Kidney (tissue), 14 donors: ENCODE results near the gene C1orf185. TPM values are rescaled to one million over a fixed set of nuclear protein-coding genes. Genes with fewer than 3 reads are reported as not detected.

Experiments
- DNase-seq, 5 donors: peaks; one replicate each; pipeline ENCODE4 v3.0.0-alpha.2; 2013 to 2020
- FAIRE-seq: peaks from 2 replicates; lab custom pipeline; 2012; peaks lifted over from hg19 to GRCh38; lab: Jason Lieb, UNC
- H3K27ac ChIP-seq, 2 donors: one replicate each; pipeline ENCODE4 v1.7.0; 2013; ENCODE audit warnings: low read depth in 2 of 2, low read length in 2 of 2, inconsistent platforms in 1 of 2
- H3K27me3 ChIP-seq: one replicate; pipeline ENCODE4 v1.7.1; 2013; ENCODE audit warnings: low read length, inconsistent platforms; ENCODE audit not compliant: control insufficient read depth, insufficient read depth
- H3K36me3 ChIP-seq, 3 donors: one replicate each; pipeline versions ENCODE4 v1.7.0 to v1.7.1; 2013; ENCODE audit warnings: low read length in 3 of 3, control low read depth in 1 of 3, inconsistent platforms in 1 of 3; ENCODE audit not compliant: insufficient read depth in 3 of 3, control insufficient read depth in 2 of 3
- H3K4me1 ChIP-seq, 3 donors: one replicate each; pipeline versions ENCODE4 v1.7.0 to v1.7.1; 2013; ENCODE audit warnings: low read length in 3 of 3, inconsistent platforms in 1 of 3, low read depth in 1 of 3; ENCODE audit not compliant: control insufficient read depth in 2 of 3, insufficient read depth in 2 of 3
- H3K4me3 ChIP-seq, 3 donors: one replicate each; pipeline versions ENCODE4 v1.7.0 to v1.8.1; 2013; ENCODE audit warnings: low read length in 3 of 3, control low read depth in 1 of 3, inconsistent platforms in 1 of 3
- H3K9ac ChIP-seq, 3 donors: one replicate each; pipeline versions ENCODE4 v1.7.0 to v1.7.1; 2013; ENCODE audit warnings: low read length in 3 of 3, control low read depth in 1 of 3, inconsistent platforms in 1 of 3
- H3K9me3 ChIP-seq, 3 donors: one replicate each; pipeline versions ENCODE4 v1.7.0 to v1.7.1; 2013; ENCODE audit warnings: low read length in 3 of 3, control low read depth in 1 of 3, inconsistent platforms in 1 of 3; ENCODE audit not compliant: control insufficient read depth in 2 of 3, insufficient read depth in 1 of 3
- intact Hi-C: fragments of 100-400 bp; cut with DNase I; formaldehyde crosslinking; loops from one replicate; pipeline ENCODE4 v1.11.1; 2022
- polyA plus RNA-seq: library from polyadenylated mRNA; stranded (reverse); fragments of 350-450 nt; fragmentation: Illumina TruSeq; extraction: RNeasy Lipid Tissue Mini Kit (QIAGEN cat#74804); gene quantifications from one replicate; pipeline ENCODE4 v1.2.3, GENCODE V29; 2014; ENCODE audit warnings: low read depth, low replicate concordance; ENCODE audit not compliant: insufficient read depth
- total RNA-seq: library from RNA; stranded (reverse); fragmentation: NEBNext Ultra II Directional; extraction: Animal tissue kit (Norgen Biotek cat#: 25700); gene quantifications from one replicate; pipeline ENCODE4 v1.2.1, GENCODE V29; 2021
- TF ChIP-seq, protein P1 (sequence below): IDR thresholded peaks from 3 replicates; pipeline ENCODE4 v1.5.1; 2012; ENCODE audit warnings: mild to moderate bottlenecking, moderate library complexity, borderline replicate concordance; ENCODE audit not compliant: insufficient read depth; ENCODE audit errors: extremely low read depth
- donor health status: control.
- donor health status: control.
- donor health status: control.
- donor health status: control.
- donor health status: control.
- donor health status: DM: yes; HTN: yes; CAD: no.
- donor health status: Normal renal cell carcinoma (clear cell type).

C1orf185 gene
- total and polyA plus RNA-seq, 2 donors from 2014 or later: not detected

DNA sequence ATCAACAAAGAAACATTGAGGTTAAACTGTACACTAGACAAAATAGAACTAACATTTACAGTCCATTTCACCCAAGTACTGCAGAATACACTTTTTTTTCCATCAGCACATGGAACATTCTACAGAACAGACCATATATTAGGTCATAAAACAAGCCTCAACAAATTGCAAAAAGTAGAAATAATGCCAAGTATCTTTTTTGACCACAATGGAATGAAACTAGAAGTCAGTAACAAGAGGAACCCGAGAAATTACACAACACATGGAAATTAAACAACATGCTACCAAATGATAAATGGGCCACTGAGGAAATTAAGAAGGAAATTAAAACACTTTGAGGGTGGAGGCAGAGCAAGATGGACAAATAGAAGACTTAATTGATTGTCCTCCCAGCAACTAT is 8.4 kb upstream of the C1orf185 start:
- Histone ChIP-seq H3K4me3 (no peak overlapping the region), H3K36me3 (no peaks in the 10 kb centered on the region), H3K27me3 (no peaks in the 10 kb centered on the region), H3K27ac (no peak overlapping the region), H3K4me1 (no peaks in the 10 kb centered on the region), H3K9ac (no peak overlapping the region), H3K9me3 (peaks cover 0 to 3% (median 0%) of the 10 kb centered on the region in 3 donors)
- TF ChIP-seq, protein P1, sequence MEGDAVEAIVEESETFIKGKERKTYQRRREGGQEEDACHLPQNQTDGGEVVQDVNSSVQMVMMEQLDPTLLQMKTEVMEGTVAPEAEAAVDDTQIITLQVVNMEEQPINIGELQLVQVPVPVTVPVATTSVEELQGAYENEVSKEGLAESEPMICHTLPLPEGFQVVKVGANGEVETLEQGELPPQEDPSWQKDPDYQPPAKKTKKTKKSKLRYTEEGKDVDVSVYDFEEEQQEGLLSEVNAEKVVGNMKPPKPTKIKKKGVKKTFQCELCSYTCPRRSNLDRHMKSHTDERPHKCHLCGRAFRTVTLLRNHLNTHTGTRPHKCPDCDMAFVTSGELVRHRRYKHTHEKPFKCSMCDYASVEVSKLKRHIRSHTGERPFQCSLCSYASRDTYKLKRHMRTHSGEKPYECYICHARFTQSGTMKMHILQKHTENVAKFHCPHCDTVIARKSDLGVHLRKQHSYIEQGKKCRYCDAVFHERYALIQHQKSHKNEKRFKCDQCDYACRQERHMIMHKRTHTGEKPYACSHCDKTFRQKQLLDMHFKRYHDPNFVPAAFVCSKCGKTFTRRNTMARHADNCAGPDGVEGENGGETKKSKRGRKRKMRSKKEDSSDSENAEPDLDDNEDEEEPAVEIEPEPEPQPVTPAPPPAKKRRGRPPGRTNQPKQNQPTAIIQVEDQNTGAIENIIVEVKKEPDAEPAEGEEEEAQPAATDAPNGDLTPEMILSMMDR: no peak
- intact Hi-C loops: no loop called here
- DNase-seq: no peak
- no peak for FAIRE-seq

DNA sequence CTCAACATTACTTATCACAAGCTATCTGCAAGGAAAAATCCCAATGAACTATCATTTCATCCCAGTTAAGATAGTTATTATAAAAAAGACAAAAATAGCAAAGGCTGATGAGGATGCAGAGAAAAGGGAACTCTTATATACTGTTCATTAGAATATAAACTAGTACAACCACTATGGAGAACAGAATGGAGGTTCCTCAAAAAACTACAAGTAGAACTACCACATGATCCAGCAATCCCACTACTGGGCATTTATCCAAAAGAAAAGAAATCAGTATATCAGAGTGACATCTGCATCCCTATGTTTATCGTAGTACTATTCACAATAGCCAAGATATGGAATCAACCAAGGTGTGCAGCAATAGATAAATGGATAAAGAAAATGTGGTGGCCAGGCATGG is 4.9 kb upstream of the C1orf185 start:
- DNase-seq: no peak
- intact Hi-C loops: no loop called here
- no peak for FAIRE-seq
- TF ChIP-seq, protein P1: no peak
- H3K27ac ChIP-seq: no peak overlapping the region
- no peak overlapping the region for H3K9ac ChIP-seq
- peaks cover 0 to 3% (median 0%) of the 10 kb centered on the region in 3 donors for H3K9me3 ChIP-seq
- H3K27me3 ChIP-seq: no peaks in the 10 kb centered on the region
- H3K4me1 ChIP-seq: no peaks in the 10 kb centered on the region
- H3K36me3 ChIP-seq: no peaks in the 10 kb centered on the region
- no peak overlapping the region for H3K4me3 ChIP-seq

DNA sequence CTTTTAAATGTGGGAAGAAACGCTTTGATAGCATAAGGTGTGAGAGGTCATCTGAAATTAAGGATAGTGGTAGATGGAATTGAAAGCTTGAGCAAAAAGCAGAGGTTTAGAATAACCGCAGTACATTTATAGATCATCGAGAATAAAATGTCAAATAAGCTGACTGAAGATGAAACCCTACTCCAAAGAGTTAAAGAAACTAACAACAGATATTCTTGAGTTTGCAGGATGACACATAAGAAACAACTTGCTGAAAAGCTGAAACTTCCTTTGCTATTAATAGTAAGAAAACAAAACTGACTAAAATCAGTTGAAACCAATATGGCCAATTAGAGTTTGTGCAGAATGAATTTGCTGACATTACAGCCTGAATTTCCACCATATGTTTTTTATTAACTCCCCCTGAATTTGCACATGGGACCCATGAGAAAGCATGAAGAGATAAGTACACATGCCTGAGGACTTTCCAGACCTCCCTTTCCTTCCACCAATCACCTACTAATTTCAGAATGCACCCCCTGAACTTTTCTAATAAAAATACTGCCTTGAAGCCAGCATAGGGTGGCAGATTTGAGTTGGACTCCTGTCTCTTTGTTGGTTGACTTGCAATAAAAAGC is 1.7 kb upstream of the C1orf185 start:
- Histone ChIP-seq H3K4me1 (no peaks in the 10 kb centered on the region), H3K27ac (no peak overlapping the region), H3K9me3 (no peaks in the 10 kb centered on the region), H3K36me3 (no peaks in the 10 kb centered on the region), H3K27me3 (no peaks in the 10 kb centered on the region), H3K4me3 (no peak overlapping the region), H3K9ac (no peak overlapping the region)
- TF ChIP-seq, protein P1: no peak
- DNase-seq: no peak
- intact Hi-C loops: no loop called here
- FAIRE-seq: no peak

DNA sequence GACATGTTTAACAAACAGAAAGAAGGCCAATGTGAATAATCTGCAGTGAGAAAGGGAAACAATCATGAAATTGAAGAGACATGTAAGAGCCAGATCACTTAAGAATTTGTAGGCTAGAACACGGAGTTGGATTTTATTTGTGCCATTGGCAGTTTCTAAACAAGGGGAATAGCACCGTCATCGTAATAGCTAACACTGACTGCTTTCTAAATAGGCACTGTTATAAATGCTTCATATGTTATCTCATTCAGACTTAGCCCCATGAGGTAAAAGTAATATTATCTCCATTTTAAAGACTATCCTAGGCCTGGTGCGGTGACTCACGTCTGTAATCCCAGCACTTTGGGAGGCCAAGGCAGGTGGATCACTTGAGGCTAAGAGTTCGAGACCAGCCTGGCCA is 12.1 kb downstream of the C1orf185 start:
- H3K27me3 ChIP-seq: no peaks in the 10 kb centered on the region
- H3K4me3 ChIP-seq: no peak overlapping the region
- DNase-seq (no peak), FAIRE-seq (no peak)
- no peak overlapping the region for H3K9ac ChIP-seq
- H3K27ac ChIP-seq: no peak overlapping the region
- no peaks in the 10 kb centered on the region for H3K9me3 ChIP-seq
- TF ChIP-seq, protein P1: no peak
- H3K4me1 ChIP-seq: no peaks in the 10 kb centered on the region
- intact Hi-C loops: no loop called here
- H3K36me3 ChIP-seq: no peaks in the 10 kb centered on the region
